Adrenal gland (tissue), 12 donors: Measurements from ENCODE around the gene CAMTA1. TPM values are rescaled to one million over a fixed set of nuclear protein-coding genes. Genes with fewer than 3 reads are reported as not detected.

Experiments used
- DNase-seq, 7 donors: peaks; one replicate each; pipeline ENCODE4 v3.0.0-alpha.2; 2019 to 2020
- H3K27ac ChIP-seq, 5 donors: fragments of 200-600 bp; sonication (generic) in 4 of 5; 1 replicate in 3 of 5; 2 replicates in 2 of 5; pipeline versions ENCODE4 v1.5.1 to v1.8.0; 2016 to 2020; ENCODE audit warnings: mild to moderate bottlenecking in 1 of 5
- H3K27me3 ChIP-seq: fragments of 200-600 bp; 2 replicates; pipeline ENCODE4 v1.8.0; 2021
- H3K36me3 ChIP-seq, 2 donors: fragments of 200-600 bp; replicated peaks in 1 of 2; 1 replicate in 1 of 2; 2 replicates in 1 of 2; pipeline versions ENCODE4 v1.5.1 to v1.8.0; 2018 to 2022
- H3K4me1 ChIP-seq, 2 donors: fragments of 200-600 bp; replicated peaks in 1 of 2; 1 replicate in 1 of 2; 2 replicates in 1 of 2; pipeline versions ENCODE4 v1.5.1 to v1.8.0; 2018 to 2021
- H3K4me3 ChIP-seq, 4 donors: fragments of 200-600 bp; sonication (generic) in 3 of 4; one replicate each; pipeline ENCODE4 v1.5.1; 2016 to 2018
- H3K9me3 ChIP-seq, 3 donors: fragments of 200-600 bp; sonication (generic) in 1 of 3; replicated peaks in 1 of 3; 1 replicate in 2 of 3; 2 replicates in 1 of 3; pipeline versions ENCODE4 v1.5.1 to v1.8.0; 2016 to 2021
- CTCF ChIP-seq, 6 experiments: fragments of 450-650 bp in 4 of 6; fragments of 200-600 bp in 2 of 6; sonication (generic) in 1 of 6; IDR thresholded peaks; 1 replicate in 5 of 6; 2 replicates in 1 of 6; pipeline versions ENCODE4 v1.5.1 to v1.8.0; 2016 to 2021; ENCODE audit warnings: antibody characterized with exemption in 6 of 6, mild to moderate bottlenecking in 2 of 6, moderate library complexity in 1 of 6
- POLR2A ChIP-seq, 2 donors: fragments of 450-650 bp; IDR thresholded peaks; one replicate each; pipeline ENCODE4 v1.6.1; 2017; ENCODE audit warnings: antibody characterized with exemption in 2 of 2, mild to moderate bottlenecking in 2 of 2, moderate library complexity in 1 of 2
- WGBS, 4 donors: extraction: QIAGEN DNeasy Blood & Tissue Kit in 2 of 4; methylation state at CpG; one replicate each; pipeline versions ENCODE4 v1.1.5 to v1.1.7; 2013 to 2017; 5-methylcytosine and 5-hydroxymethylcytosine counted together
- intact Hi-C, 2 donors: fragments of 100-400 bp; cut with DNase I; formaldehyde crosslinking; loops; one replicate each; pipeline versions ENCODE4 v1.14.1 to v1.15.0; 2022 to 2023
- polyA plus RNA-seq, 3 donors: library from polyadenylated mRNA; stranded (reverse); fragments of 200-250 nt in 2 of 3; fragments of 350-450 nt in 1 of 3; fragmentation: Illumina TruSeq in 1 of 3; extraction: RNeasy Lipid Tissue Mini Kit (QIAGEN cat#74804) in 1 of 3; gene quantifications; one replicate each; pipeline ENCODE4 v1.2.3, GENCODE V29; 2013 to 2014
- total RNA-seq, 9 donors: library from RNA; depleted of rRNA in 4 of 9; stranded (reverse); fragments of >200 nt in 4 of 9; fragments of 120-200 nt in 1 of 9; fragmentation: NEBNext Ultra II Directional in 1 of 9; extraction: Animal tissue kit (Norgen Biotek cat#: 25700) in 1 of 9; gene quantifications; one replicate each; pipeline versions ENCODE4 v1.1.0 to v1.2.4, GENCODE V29; 2013 to 2023
- donor health status: healthy with polysubstance abuse.
- donor health status: Bipolar disorder and iron deficiency.
- donor health status: DM: yes; HTN: yes; CAD: no.
- donor health status: DM: no; HTN: no; CAD: no.
- donor health status: DM: no; HTN: no; CAD: no.
- donor health status: DM: yes; HTN: yes; CAD: no.

CAMTA1 gene
- total and polyA plus RNA-seq, 12 donors = 62.9 to 141 (median 96.9) TPM

GRCh38 chr1:7208647-7209180 lies 423.5 kb downstream of the CAMTA1 start:
- intact Hi-C loops = no loop called here
- 91 to 94% (median 92%) methylated on average over 7 of the region's 7 CpGs for WGBS, 4 donors
- Histone ChIP-seq H3K9me3 (no peaks in the 10 kb centered on the region), H3K4me1 (no peaks in the 10 kb centered on the region), H3K4me3 (no peak overlapping the region), H3K27me3 (no peaks in the 10 kb centered on the region), H3K36me3 (no peaks in the 10 kb centered on the region), H3K27ac (no peak overlapping the region)
- no peak for DNase-seq
- TF ChIP-seq POLR2A (IDR thresholded peaks at IDR 0.05) (no peak), CTCF (IDR thresholded peaks at IDR 0.05) (no peak)

DNA sequence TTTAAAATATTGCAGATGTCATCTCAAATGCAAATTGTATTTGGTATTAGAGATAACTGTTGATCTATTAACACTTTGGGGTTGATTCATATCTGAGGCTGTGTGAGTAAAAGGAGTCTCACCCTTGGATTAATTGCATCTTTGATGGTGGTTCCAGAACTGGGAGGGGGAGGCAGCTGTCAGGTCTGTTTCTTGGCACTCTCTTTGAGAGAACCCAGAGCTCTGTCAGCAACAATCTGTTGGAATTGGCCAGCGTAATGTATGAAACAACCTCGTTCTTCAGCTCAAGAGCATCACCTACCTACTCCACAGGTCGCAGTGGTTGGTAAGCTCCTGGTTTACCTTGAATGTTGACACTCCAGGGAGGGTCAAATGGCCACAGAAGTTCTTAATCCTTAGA lies 424.1 kb downstream of the CAMTA1 start:
- no peak overlapping the region for H3K27ac ChIP-seq
- no peaks in the 10 kb centered on the region for H3K9me3 ChIP-seq
- no peak for DNase-seq
- no peaks in the 10 kb centered on the region for H3K27me3 ChIP-seq
- intact Hi-C loops = no loop called here
- H3K4me1 ChIP-seq = no peaks in the 10 kb centered on the region
- 58 to 75% (median 71%) methylated on average over 3 of the region's 3 CpGs for WGBS, 4 donors
- H3K4me3 ChIP-seq = no peak overlapping the region
- TF ChIP-seq CTCF (IDR thresholded peaks at IDR 0.05) (no peak), POLR2A (IDR thresholded peaks at IDR 0.05) (no peak)
- no peaks in the 10 kb centered on the region for H3K36me3 ChIP-seq

DNA sequence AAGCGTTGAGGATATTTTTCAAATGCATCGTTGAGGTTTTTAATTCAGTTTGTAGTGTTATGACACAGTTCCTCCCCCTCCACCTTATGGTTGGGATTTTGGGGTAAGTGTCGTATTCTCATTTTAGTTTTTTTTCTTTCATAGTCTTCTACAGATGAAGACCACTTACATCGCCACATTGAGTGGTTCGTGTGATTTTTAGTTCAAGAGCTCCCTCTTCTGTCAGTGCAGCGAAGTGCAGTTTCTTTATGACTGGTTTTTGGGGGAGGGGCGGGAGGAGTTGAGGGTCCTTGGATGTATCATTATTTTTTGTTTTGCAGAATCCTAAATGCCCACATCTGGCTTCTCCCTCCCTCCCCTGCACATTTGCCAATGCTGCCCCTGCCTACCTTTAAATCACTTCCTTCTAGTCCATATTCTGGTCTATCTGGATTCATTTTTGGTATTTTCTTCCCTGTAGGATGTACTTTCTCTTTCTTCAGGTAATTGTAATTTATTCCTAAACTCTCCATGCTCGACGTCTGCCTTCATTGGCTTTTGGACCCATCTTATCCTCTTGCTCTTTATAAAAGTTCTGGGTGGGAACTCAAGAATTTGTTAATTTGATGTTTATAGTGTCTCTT lies 433.1 kb downstream of the CAMTA1 start:
- TF ChIP-seq POLR2A (IDR thresholded peaks at IDR 0.05) (no peak), CTCF (IDR thresholded peaks at IDR 0.05) (peak; percentile 39 to 84 (median 72))

DNA sequence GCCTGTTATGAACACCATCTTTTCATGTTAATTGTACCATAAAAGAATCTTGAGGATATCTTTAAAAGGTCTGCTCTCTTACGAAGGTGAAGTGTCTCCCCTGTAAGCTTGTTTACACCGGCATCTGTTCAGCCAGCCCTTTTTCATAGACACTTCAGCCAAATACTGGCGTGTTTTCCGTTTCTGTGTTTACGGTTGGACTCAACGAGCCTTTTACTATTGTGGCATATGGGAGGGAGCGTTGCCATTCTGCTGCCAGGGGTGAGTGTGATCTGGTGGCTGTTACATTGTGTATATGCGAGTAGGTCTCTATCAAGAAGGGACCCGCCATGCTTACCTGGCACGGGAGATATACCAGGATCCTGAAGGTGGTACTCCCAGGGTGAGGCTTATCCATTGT lies 433.8 kb downstream of the CAMTA1 start:
- no peak for DNase-seq
- WGBS, 4 donors = 84 to 89% (median 88%) methylated on average over 10 of the region's 10 CpGs
- TF ChIP-seq POLR2A (IDR thresholded peaks at IDR 0.05) (no peak), CTCF (IDR thresholded peaks at IDR 0.05) (no peak)

More for the DNA sequence above, 433.1 kb downstream of the CAMTA1 start:
- WGBS, 4 donors = 20 to 30% (median 25%) methylated on average over 9 of the region's 9 CpGs
- H3K9me3 ChIP-seq = no peaks in the 10 kb centered on the region
- no peaks in the 10 kb centered on the region for H3K27me3 ChIP-seq
- peak in 6 of 7 donors; percentile 18 to 71 (median 38) for DNase-seq
- no peaks in the 10 kb centered on the region for H3K4me1 ChIP-seq
- no peak overlapping the region for H3K4me3 ChIP-seq
- intact Hi-C loops = loop anchor here in 1 of 2 donors (10.0 kb wide), 1 partner anchor 494 kb away; no protein-coding TSS in a partner anchor
- no peaks in the 10 kb centered on the region for H3K36me3 ChIP-seq
- no peak overlapping the region for H3K27ac ChIP-seq

More for the DNA sequence above, 433.8 kb downstream of the CAMTA1 start:
- Histone ChIP-seq H3K36me3 (no peaks in the 10 kb centered on the region), H3K4me1 (no peaks in the 10 kb centered on the region), H3K27me3 (no peaks in the 10 kb centered on the region), H3K9me3 (no peaks in the 10 kb centered on the region), H3K4me3 (no peak overlapping the region), H3K27ac (no peak overlapping the region)
- intact Hi-C loops = loop anchor here in 1 of 2 donors (10.0 kb wide), 1 partner anchor 494 kb away; no protein-coding TSS in a partner anchor
